Thyroid gland (tissue), 4 donors: ENCODE measurements around the gene UCKL1. TPM values are rescaled to one million over a fixed set of nuclear protein-coding genes. Genes with fewer than 3 reads are reported as not detected.

Source experiments
- DNase-seq, 2 donors: peaks; one replicate each; pipeline ENCODE4 v3.0.0-alpha.2; 2019
- H3K27ac ChIP-seq, 3 donors: fragments of 200-600 bp; sonication (generic); 1 replicate in 2 of 3; 2 replicates in 1 of 3; pipeline ENCODE4 v1.5.1; 2016 to 2019; ENCODE audit warnings: mild to moderate bottlenecking in 1 of 3, moderate library complexity in 1 of 3
- H3K27me3 ChIP-seq: fragments of 200-600 bp; sonication (generic); one replicate; pipeline ENCODE4 v1.5.1; 2019
- H3K36me3 ChIP-seq, 2 donors: fragments of 200-600 bp; sonication (generic); one replicate each; pipeline ENCODE4 v1.5.1; 2016 to 2019
- H3K4me1 ChIP-seq, 2 donors: fragments of 200-600 bp; sonication (generic); one replicate each; pipeline ENCODE4 v1.5.1; 2017 to 2019
- H3K4me3 ChIP-seq, 3 donors: fragments of 200-600 bp; sonication (generic); replicated peaks in 1 of 3; 1 replicate in 2 of 3; 2 replicates in 1 of 3; pipeline ENCODE4 v1.5.1; 2016; ENCODE audit warnings: mild to moderate bottlenecking in 1 of 3
- H3K9me3 ChIP-seq: fragments of 200-600 bp; sonication (generic); one replicate; pipeline ENCODE4 v1.5.1; 2017
- CTCF ChIP-seq, 6 experiments: fragments of 200-600 bp in 3 of 6; fragments of 450-650 bp in 3 of 6; sonication (generic) in 3 of 6; IDR thresholded peaks; one replicate each; pipeline ENCODE4 v1.5.1; 2016 to 2019; ENCODE audit warnings: antibody characterized with exemption in 6 of 6, mild to moderate bottlenecking in 2 of 6, inconsistent platforms in 1 of 6, moderate library complexity in 1 of 6
- POLR2A ChIP-seq, 2 donors: fragments of 450-650 bp; IDR thresholded peaks; one replicate each; pipeline ENCODE4 v1.6.1; 2017; ENCODE audit warnings: antibody characterized with exemption in 2 of 2, mild to moderate bottlenecking in 2 of 2, moderate library complexity in 1 of 2
- WGBS, 2 donors: methylation state at CpG; one replicate each; pipeline ENCODE4 v1.1.5; 2017; 5-methylcytosine and 5-hydroxymethylcytosine counted together
- intact Hi-C: fragments of 100-400 bp; cut with DNase I; formaldehyde crosslinking; loops from one replicate; pipeline ENCODE4 v1.15.1; 2023
- total RNA-seq, 4 donors: library from RNA; depleted of rRNA; stranded (reverse); fragments of >200 nt; gene quantifications; one replicate each; pipeline ENCODE4 v1.2.3, GENCODE V29; 2016

Gene UCKL1
- total RNA-seq, 4 donors from 2014 or later: 21.6 to 44.3 (median 29.3) TPM

GRCh38 chr20:63968928-63969760 is 12.9 kb upstream of the UCKL1 start:
- Histone ChIP-seq H3K27me3 (no peaks in the 10 kb centered on the region), H3K27ac (peak overlapping the region in 2 of 3 donors; percentile 41 to 80), H3K4me3 (peak overlapping the region in 2 of 3 donors; percentile 34 to 72), H3K9me3 (no peaks in the 10 kb centered on the region), H3K4me1 (peaks cover 11 to 24% of the 10 kb centered on the region in 2 donors), H3K36me3 (peaks cover 3 to 15% of the 10 kb centered on the region in 2 donors)
- 3 to 15% methylated on average over 4 to 24 of the region's 70 CpGs for WGBS, 2 donors
- TF ChIP-seq POLR2A (IDR thresholded peaks at IDR 0.05) (no peak), CTCF (IDR thresholded peaks at IDR 0.05) (no peak)
- intact Hi-C loops: no loop called here
- peak; percentile 39 to 50 for DNase-seq

GRCh38 chr20:63968136-63968927 is 12.1 kb upstream of the UCKL1 start:
- DNase-seq: peak in 1 of 2 donors; percentile 1
- H3K36me3 ChIP-seq: peaks cover 11 to 23% of the 10 kb centered on the region in 2 donors

GRCh38 chr20:63967330-63968135 is 11.3 kb upstream of the UCKL1 start:
- DNase-seq: no peak
- Histone ChIP-seq H3K9me3 (no peaks in the 10 kb centered on the region), H3K4me1 (peaks cover 11 to 16% of the 10 kb centered on the region in 2 donors), H3K27ac (no peak overlapping the region), H3K4me3 (no peak overlapping the region), H3K36me3 (peaks cover 14 to 31% of the 10 kb centered on the region in 2 donors), H3K27me3 (no peaks in the 10 kb centered on the region)
- no peak for TF ChIP-seq POLR2A (IDR thresholded peaks at IDR 0.05)
- TF ChIP-seq CTCF (IDR thresholded peaks at IDR 0.05): no peak
- WGBS, 2 donors: 92% methylated on average over 19 to 28 of the region's 28 CpGs
- intact Hi-C loops: no loop called here

More at GRCh38 chr20:63968136-63968927, 12.1 kb upstream of the UCKL1 start:
- Histone ChIP-seq H3K9me3 (no peaks in the 10 kb centered on the region), H3K27me3 (no peaks in the 10 kb centered on the region), H3K4me1 (peaks cover 11 to 16% of the 10 kb centered on the region in 2 donors), H3K4me3 (peak overlapping the region in 1 of 3 donors; percentile 72), H3K27ac (peak overlapping the region in 2 of 3 donors; percentile 41 to 80)
- WGBS, 2 donors: 81 to 88% methylated on average over 7 to 14 of the region's 14 CpGs
- TF ChIP-seq POLR2A (IDR thresholded peaks at IDR 0.05) (no peak), CTCF (IDR thresholded peaks at IDR 0.05) (no peak)
- intact Hi-C loops: no loop called here

GRCh38 chr20:63966944-63967322 is 10.7 kb upstream of the UCKL1 start:
- H3K27ac ChIP-seq: no peak overlapping the region
- peak in 1 of 2 donors; percentile 2 for DNase-seq
- peaks cover 11 to 16% of the 10 kb centered on the region in 2 donors for H3K4me1 ChIP-seq
- no peak overlapping the region for H3K4me3 ChIP-seq
- no peaks in the 10 kb centered on the region for H3K9me3 ChIP-seq
- H3K36me3 ChIP-seq: peaks cover 19 to 37% of the 10 kb centered on the region in 2 donors
- no peaks in the 10 kb centered on the region for H3K27me3 ChIP-seq
- intact Hi-C loops: no loop called here
- no peak for TF ChIP-seq POLR2A (IDR thresholded peaks at IDR 0.05)
- no peak for TF ChIP-seq CTCF (IDR thresholded peaks at IDR 0.05)
- WGBS, 2 donors: 85 to 95% methylated on average over 7 to 13 of the region's 13 CpGs
